ENCODE measurements around the gene MGAT4D.
A peak's percentile ranks its signal among the peaks of the same experiment; 100 is the strongest.
"Not testable (repeated sequence)": the region's sequence is repeated elsewhere in the genome, so short reads cannot be mapped to it uniquely, and the experiment has no call there.

The MGAT4D gene

DNA sequence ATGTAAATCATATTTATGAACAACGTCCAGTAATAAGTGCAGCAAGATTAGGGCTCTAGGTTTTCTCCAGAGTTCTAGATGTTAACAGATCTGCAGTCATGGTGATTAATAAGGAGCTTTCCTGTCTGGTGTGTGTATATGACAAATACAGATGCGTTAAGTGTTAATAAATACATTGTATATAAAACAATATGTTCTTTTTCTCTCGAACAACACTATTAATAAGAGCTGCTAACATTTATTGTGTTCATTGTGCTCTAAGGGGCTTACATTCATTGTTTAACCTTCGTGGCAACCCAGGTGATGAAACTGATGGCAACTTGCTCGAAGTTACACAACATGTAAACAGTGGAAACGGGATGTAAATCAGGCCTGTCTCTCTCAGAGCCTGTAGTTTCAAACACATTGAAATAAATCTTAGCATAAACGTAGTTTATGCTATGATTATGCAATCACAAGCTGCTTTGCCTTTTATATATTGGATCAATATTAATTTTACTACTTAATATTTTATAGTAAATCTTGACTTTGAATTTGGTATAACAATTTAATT, 70.1 kb downstream of the MGAT4D start:
- DNase-seq (ENCODE audit: low spot score) = no peak
- TF ChIP-seq, protein P1, sequence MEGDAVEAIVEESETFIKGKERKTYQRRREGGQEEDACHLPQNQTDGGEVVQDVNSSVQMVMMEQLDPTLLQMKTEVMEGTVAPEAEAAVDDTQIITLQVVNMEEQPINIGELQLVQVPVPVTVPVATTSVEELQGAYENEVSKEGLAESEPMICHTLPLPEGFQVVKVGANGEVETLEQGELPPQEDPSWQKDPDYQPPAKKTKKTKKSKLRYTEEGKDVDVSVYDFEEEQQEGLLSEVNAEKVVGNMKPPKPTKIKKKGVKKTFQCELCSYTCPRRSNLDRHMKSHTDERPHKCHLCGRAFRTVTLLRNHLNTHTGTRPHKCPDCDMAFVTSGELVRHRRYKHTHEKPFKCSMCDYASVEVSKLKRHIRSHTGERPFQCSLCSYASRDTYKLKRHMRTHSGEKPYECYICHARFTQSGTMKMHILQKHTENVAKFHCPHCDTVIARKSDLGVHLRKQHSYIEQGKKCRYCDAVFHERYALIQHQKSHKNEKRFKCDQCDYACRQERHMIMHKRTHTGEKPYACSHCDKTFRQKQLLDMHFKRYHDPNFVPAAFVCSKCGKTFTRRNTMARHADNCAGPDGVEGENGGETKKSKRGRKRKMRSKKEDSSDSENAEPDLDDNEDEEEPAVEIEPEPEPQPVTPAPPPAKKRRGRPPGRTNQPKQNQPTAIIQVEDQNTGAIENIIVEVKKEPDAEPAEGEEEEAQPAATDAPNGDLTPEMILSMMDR (IDR thresholded peaks at IDR 0.05; ENCODE audit: extremely low read depth, missing control alignments) = no peak

DNA sequence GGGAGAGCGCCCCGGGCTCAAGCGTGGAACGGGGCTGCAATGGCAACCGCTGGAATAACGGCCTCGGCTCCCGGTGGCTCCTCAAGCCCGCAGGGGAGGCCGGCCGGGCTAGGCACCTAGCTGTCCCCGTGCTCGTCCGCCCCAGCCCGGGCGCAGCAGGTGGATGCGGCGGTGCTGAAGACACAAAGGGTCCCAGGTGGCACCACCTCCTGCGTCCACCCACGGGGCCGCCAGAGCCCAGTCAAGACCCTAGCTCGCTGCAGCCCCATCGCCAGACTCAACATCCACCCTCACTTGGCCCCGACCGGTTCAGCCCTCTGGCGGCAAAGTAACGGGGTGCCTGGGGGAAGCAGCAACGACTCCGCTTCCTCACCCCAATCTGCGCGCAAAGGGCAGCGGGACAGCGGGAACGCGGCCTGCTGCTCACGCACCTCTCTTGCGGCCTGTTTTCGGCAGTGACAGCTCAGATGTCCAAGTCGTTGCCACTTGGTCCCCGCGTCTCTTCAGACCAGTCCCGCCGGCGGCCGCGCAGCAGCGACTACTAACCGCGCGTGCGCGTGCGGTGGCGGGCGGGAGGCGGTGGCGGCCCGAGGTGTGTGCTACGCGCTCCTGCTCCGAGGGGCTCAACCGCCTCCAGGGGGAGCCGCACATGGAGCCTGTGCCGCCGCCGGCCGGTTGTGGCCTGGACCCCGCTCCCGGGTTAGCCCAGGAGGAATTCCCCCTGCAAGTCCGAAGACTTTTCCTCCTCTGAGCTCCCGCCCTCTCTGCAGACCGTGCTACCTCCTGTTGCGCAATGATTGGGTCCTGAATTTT, 70.8 kb downstream of the MGAT4D start, which contains the start of gene CLGN:
Gene CLGN (minus strand): TSS at position 543 of the 813 bp plus-strand sequence. CDS start 14,570 bp downstream, outside the sequence.
- peak; percentile 73 for DNase-seq (ENCODE audit: low spot score)
- TF ChIP-seq, protein P1 (IDR thresholded peaks at IDR 0.05; ENCODE audit: extremely low read depth, missing control alignments) = peak; percentile 16

DNA sequence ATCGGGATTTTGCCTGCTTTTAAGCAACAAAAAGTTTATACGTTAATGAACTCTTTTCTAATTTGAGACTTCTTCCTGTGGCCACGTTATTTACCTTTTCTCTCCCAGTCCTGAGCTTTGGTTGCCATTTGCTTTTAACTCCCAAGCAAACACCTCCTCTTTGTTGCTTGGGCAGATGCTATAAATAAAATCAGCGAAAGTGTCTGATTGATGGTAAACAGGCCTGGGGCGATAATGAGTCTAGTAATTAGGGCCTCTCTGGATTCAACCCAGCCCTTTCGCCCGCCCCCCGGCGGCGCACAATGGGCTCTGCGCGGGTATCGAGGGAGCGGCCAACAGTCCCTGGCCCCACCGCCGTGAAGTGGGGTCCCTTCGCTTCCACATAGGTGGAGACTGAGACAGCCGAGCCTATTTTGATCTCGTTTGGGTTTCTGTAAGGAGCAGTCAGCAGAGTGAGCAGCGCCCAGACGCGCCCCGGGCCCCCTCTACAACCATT, 71.4 kb downstream of the MGAT4D start:
- DNase-seq (ENCODE audit: low spot score) = peak; percentile 16
- TF ChIP-seq, protein P1 (IDR thresholded peaks at IDR 0.05; ENCODE audit: extremely low read depth, missing control alignments) = no peak

DNA sequence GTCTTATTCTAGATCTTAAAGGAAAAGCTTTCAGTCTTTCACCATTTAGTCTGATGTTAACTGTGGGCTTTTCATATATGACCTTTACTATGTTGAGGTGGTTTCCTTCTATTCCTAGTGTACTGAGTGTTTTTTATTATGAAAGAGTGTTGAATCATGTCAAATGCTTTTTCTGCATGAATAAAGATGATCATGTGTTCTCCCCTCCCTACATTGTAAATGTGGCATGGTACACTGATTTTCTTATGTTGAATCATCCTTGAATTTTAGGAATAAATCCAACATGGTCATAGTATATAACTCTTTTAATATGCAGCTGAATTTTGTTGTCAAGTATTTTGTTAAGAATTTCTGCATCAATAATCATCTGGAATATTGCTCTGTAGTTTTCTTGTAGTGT, 75.0 kb downstream of the MGAT4D start:
- TF ChIP-seq, protein P1 (IDR thresholded peaks at IDR 0.05; ENCODE audit: extremely low read depth, missing control alignments) = no peak
- no peak for DNase-seq (ENCODE audit: low spot score)

DNA sequence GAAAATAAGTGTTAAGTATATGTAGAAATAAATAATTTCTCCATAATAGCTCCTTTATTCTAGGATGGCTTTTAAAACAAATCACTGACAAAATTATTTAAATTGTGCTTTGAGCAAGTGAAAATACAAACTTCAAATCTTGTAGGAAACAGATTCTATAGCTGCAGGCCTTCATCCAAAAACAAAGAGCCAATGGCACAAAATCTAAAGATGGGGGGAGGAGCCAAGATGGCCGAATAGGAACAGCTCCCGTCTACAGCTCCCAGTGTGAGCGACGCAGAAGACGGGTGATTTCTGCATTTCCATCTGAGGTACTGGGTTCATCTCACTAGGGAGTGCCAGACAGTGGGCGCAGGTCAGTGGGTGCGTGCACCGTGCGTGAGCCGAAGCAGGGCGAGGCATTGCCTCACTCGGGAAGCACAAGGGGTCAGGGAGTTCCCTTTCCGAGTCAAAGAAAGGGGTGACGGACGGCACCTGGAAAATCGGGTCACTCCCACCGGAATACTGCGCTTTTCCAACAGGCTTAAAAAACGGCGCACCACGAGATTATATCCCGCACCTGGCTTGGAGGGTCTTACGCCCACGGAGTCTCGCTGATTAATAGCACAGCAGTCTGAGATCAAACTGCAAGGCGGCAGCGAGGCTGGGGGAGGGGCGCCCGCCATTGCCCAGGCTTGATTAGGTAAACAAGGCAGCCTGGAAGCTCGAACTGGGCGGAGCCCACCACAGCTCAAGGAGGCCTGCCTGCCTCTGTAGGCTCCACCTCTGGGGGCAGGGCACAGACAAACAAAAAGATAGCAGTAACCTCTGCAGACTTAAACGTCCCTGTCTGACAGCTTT, 84.7 kb downstream of the MGAT4D start:
- not testable (repeated sequence) for DNase-seq (ENCODE audit: low spot score)

DNA sequence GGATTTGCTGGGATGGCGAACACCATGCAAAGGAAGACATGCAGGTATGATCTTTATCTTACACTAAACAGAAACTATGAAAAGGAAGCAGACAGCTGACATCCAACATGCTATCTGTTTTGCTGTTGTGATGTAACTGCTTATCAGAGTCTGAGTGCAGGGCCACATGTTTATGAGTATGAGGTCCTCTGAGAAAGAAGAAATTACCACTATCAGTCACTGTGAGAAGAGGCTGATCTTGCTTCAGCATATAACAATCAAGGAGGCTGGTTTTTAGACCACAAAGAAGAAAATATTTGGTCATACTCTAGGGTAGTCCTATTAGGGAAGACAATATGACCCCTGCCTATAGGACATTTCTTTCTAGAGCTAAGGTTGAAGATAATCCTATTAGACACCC, 89.1 kb downstream of the MGAT4D start:
- TF ChIP-seq, protein P1 (IDR thresholded peaks at IDR 0.05; ENCODE audit: extremely low read depth, missing control alignments) = no peak
- DNase-seq (ENCODE audit: low spot score) = no peak

DNA sequence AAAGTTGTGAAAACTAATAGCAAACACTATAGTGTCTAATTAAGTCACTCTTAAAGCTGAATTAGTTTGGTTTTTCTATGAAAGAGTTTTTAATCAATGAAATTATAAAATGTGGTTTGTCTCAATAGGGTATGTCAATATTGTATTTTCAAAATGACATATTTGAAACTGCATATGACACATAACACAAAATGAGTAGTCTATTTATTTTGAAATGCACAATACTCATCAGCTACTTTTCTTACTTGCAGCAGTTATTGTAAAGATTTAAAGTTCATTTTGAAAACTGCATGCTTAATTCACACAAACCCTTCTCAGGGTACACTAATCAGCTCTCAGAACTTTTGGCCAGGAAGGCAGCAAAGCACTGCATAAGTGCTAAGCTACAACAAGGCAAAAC, 91.8 kb downstream of the MGAT4D start:
- no peak for DNase-seq (ENCODE audit: low spot score)
- TF ChIP-seq, protein P1 (IDR thresholded peaks at IDR 0.05; ENCODE audit: extremely low read depth, missing control alignments) = no peak
